H1 (cell line): ENCODE measurements around the gene GOLGA7B. TPM values are rescaled to one million over a fixed set of nuclear protein-coding genes. Genes with fewer than 3 reads are reported as not detected.

Experiments
- CTCF ChIA-PET: fragments of 300-600 bp; sonication (Branson Sonifier 250); formaldehyde crosslinking; loops from one replicate; lab custom pipeline; 2021; ENCODE audit not compliant: partially characterized antibody; lab: Charles Lee
- POLR2A ChIA-PET: fragments of 300-600 bp; sonication (Branson Sonifier 250); formaldehyde crosslinking; loops from one replicate; lab custom pipeline; 2021; ENCODE audit warnings: inconsistent platforms; ENCODE audit not compliant: partially characterized antibody; lab: Charles Lee
- DNase-seq, 2 experiments: peaks; one replicate each; pipeline versions ENCODE4 v3.0.0 to v3.0.0-alpha.2; 2010 to 2022; ENCODE audit warnings: low spot score in 2 of 2, low read depth in 1 of 2, mixed read lengths in 1 of 2
- FAIRE-seq: peaks from 2 replicates; lab custom pipeline; 2011; peaks lifted over from hg19 to GRCh38; lab: Jason Lieb, UNC
- H2AFZ ChIP-seq: 2 replicates; pipeline ENCODE4 v1.8.1; 2012; ENCODE audit warnings: low read length, inconsistent platforms
- H2AK5ac ChIP-seq: 2 replicates; pipeline ENCODE4 v1.6.1; 2013; ENCODE audit warnings: low read depth, low read length
- H2BK120ac ChIP-seq: replicated peaks from 2 replicates; pipeline ENCODE3; 2013; ENCODE audit warnings: low read depth, low read length, inconsistent platforms
- H2BK12ac ChIP-seq: 2 replicates; pipeline ENCODE4 v1.6.1; 2013; ENCODE audit warnings: low read depth, low read length
- H2BK15ac ChIP-seq: 2 replicates; pipeline ENCODE4 v1.6.1; 2013; ENCODE audit warnings: low read length
- H2BK20ac ChIP-seq: 2 replicates; pipeline ENCODE4 v1.6.1; 2013; ENCODE audit warnings: low read length
- H2BK5ac ChIP-seq: 2 replicates; pipeline ENCODE4 v1.6.1; 2013; ENCODE audit warnings: low read depth, low read length
- H3K14ac ChIP-seq: 2 replicates; pipeline ENCODE4 v1.6.1; 2013; ENCODE audit warnings: inconsistent platforms; ENCODE audit not compliant: insufficient read length
- H3K18ac ChIP-seq: 2 replicates; pipeline ENCODE4 v1.6.1; 2013; ENCODE audit warnings: low read length; ENCODE audit errors: extremely low read depth
- H3K23ac ChIP-seq: 2 replicates; pipeline ENCODE4 v1.6.1; 2013; ENCODE audit warnings: inconsistent platforms; ENCODE audit not compliant: insufficient read length
- H3K23me2 ChIP-seq: 2 replicates; pipeline ENCODE4 v1.6.1; 2013; ENCODE audit warnings: low read depth, low read length
- H3K27ac ChIP-seq: 2 replicates; pipeline ENCODE4 v1.6.1; 2011; ENCODE audit warnings: low read depth, low read length, inconsistent platforms
- H3K27me3 ChIP-seq, 4 experiments: replicated peaks in 1 of 4; 1 replicate in 1 of 4; 2 replicates in 3 of 4; pipeline versions ENCODE4 v1.6.1 to v1.8.1; 2011 to 2013; ENCODE audit warnings: low read length in 3 of 4, mild to moderate bottlenecking in 3 of 4, inconsistent platforms in 2 of 4, mixed read lengths in 2 of 4, moderate library complexity in 1 of 4; ENCODE audit not compliant: control insufficient read depth in 3 of 4, insufficient read depth in 3 of 4; ENCODE audit errors: extremely low read depth in 1 of 4
- H3K36me3 ChIP-seq, 4 experiments: 2 replicates each; pipeline versions ENCODE4 v1.6.1 to v1.8.1; 2011 to 2013; ENCODE audit warnings: mild to moderate bottlenecking in 4 of 4, low read length in 3 of 4, moderate library complexity in 2 of 4, control low read depth in 1 of 4, inconsistent platforms in 1 of 4; ENCODE audit not compliant: insufficient read depth in 4 of 4, control insufficient read depth in 2 of 4
- H3K4ac ChIP-seq: replicated peaks from 2 replicates; pipeline ENCODE3; 2013; ENCODE audit warnings: low read length, low read depth, mixed read lengths, inconsistent platforms; ENCODE audit not compliant: insufficient read length
- H3K4me1 ChIP-seq, 4 experiments: replicated peaks in 1 of 4; 1 replicate in 1 of 4; 2 replicates in 3 of 4; pipeline versions ENCODE4 v1.6.1 to v1.8.1; 2011 to 2013; ENCODE audit warnings: low read length in 3 of 4, inconsistent platforms in 2 of 4, mixed read lengths in 1 of 4; ENCODE audit not compliant: insufficient read depth in 4 of 4, control insufficient read depth in 3 of 4
- H3K4me2 ChIP-seq, 2 experiments: 2 replicates each; pipeline versions ENCODE4 v1.6.1 to v1.8.1; 2011 to 2013; ENCODE audit warnings: low read depth in 2 of 2, low read length in 2 of 2, control low read depth in 1 of 2, inconsistent platforms in 1 of 2, mild to moderate bottlenecking in 1 of 2; ENCODE audit not compliant: insufficient read depth in 1 of 2
- H3K4me3 ChIP-seq, 4 experiments: fragments of 200-600, 300-600 bp in 1 of 4; sonication (generic), shearing (Covaris generic), sonication (Bioruptor Twin) in 1 of 4; 2 replicates each; pipeline versions ENCODE4 v1.5.1 to v1.8.1; 2011 to 2016; ENCODE audit warnings: low read length in 4 of 4, low read depth in 3 of 4, control low read depth in 2 of 4, inconsistent platforms in 2 of 4, mild to moderate bottlenecking in 2 of 4, mixed read lengths in 1 of 4, moderate library complexity in 1 of 4; ENCODE audit not compliant: insufficient read depth in 2 of 4; ENCODE audit errors: extremely low read depth in 1 of 4
- H3K56ac ChIP-seq: replicated peaks from 2 replicates; pipeline ENCODE3; 2013; ENCODE audit warnings: low read depth, mild to moderate bottlenecking, mixed read lengths, low read length, inconsistent platforms; ENCODE audit not compliant: insufficient read length
- H3K79me1 ChIP-seq: 2 replicates; pipeline ENCODE4 v1.6.1; 2013; ENCODE audit warnings: low read depth, low read length, control low read depth
- H3K79me2 ChIP-seq, 2 experiments: 2 replicates each; pipeline versions ENCODE4 v1.6.1 to v1.8.1; 2012 to 2013; ENCODE audit warnings: low read length in 2 of 2, mild to moderate bottlenecking in 2 of 2, inconsistent platforms in 1 of 2; ENCODE audit not compliant: insufficient read depth in 2 of 2, control insufficient read depth in 1 of 2
- H3K9ac ChIP-seq, 4 experiments: replicated peaks in 1 of 4; 1 replicate in 1 of 4; 2 replicates in 3 of 4; pipeline versions ENCODE4 v1.6.1 to v1.8.1; 2011 to 2013; ENCODE audit warnings: low read depth in 3 of 4, low read length in 3 of 4, control low read depth in 2 of 4, mild to moderate bottlenecking in 2 of 4, moderate library complexity in 2 of 4, inconsistent platforms in 1 of 4; ENCODE audit errors: extremely low read depth in 1 of 4
- H3K9me3 ChIP-seq, 2 experiments: 2 replicates each; pipeline versions ENCODE4 v1.6.1 to v1.8.1; 2012 to 2013; ENCODE audit warnings: mild to moderate bottlenecking in 2 of 2, moderate library complexity in 2 of 2, control low read depth in 1 of 2, inconsistent platforms in 1 of 2, low read depth in 1 of 2, low read length in 1 of 2, mixed read lengths in 1 of 2; ENCODE audit not compliant: insufficient read depth in 2 of 2
- H4K20me1 ChIP-seq, 2 experiments: replicated peaks in 1 of 2; 2 replicates each; pipeline versions ENCODE3 to v1.8.1; 2011 to 2013; ENCODE audit warnings: inconsistent platforms in 2 of 2, low read length in 2 of 2, mild to moderate bottlenecking in 1 of 2; ENCODE audit not compliant: insufficient read depth in 2 of 2, control insufficient read depth in 1 of 2
- H4K5ac ChIP-seq: 2 replicates; pipeline ENCODE4 v1.6.1; 2013; ENCODE audit warnings: low read length, low read depth, mixed read lengths, inconsistent platforms; ENCODE audit not compliant: insufficient read length
- H4K8ac ChIP-seq: 2 replicates; pipeline ENCODE4 v1.8.0; 2013; ENCODE audit warnings: mild to moderate bottlenecking, moderate library complexity, low read length, inconsistent platforms; ENCODE audit not compliant: insufficient read depth; ENCODE audit errors: extremely low read depth
- H4K91ac ChIP-seq: replicated peaks from 2 replicates; pipeline ENCODE3; 2013; ENCODE audit warnings: low read length, mixed read lengths, inconsistent platforms; ENCODE audit not compliant: insufficient read length
- KDM1A ChIP-seq: fragments of 200-600, 300-600 bp; sonication (generic); IDR thresholded peaks from 2 replicates; pipeline ENCODE4 v1.7.1; 2016; ENCODE audit warnings: mild to moderate bottlenecking, low read length, borderline replicate concordance
- SIX5 ChIP-seq: IDR thresholded peaks from 2 replicates; pipeline ENCODE4 v1.6.1; 2011; ENCODE audit warnings: mild to moderate bottlenecking, low read depth, low read length
- WGBS, 2 experiments: shearing (Covaris generic) in 1 of 2; methylation state at CpG; one replicate each; pipeline versions ENCODE4 v1.1.6 to v1.1.7; 2013 to 2015; ENCODE audit warnings: low lambda C conversion rate in 2 of 2, mixed read lengths in 2 of 2, inconsistent platforms in 1 of 2, low coverage in 1 of 2, missing lambda C conversion rate in 1 of 2; ENCODE audit not compliant: insufficient replicate concordance in 2 of 2, insufficient coverage in 1 of 2, insufficient read length in 1 of 2; ENCODE audit errors: extremely low coverage in 1 of 2, missing lambda C conversion rate in 1 of 2; 5-methylcytosine and 5-hydroxymethylcytosine counted together
- polyA plus RNA-seq, 7 experiments: library from polyadenylated mRNA; depleted of rRNA in 3 of 7; stranded (reverse) in 5 of 7; unstranded in 2 of 7; fragments of >200 nt in 5 of 7; fragments of 200-250 nt in 2 of 7; gene quantifications; 1 replicate in 5 of 7; 2 replicates in 1 of 7; 4 replicates in 1 of 7; pipeline versions ENCODE4 v1.2.1 to v1.2.3, GENCODE V29; 2011 to 2013; ENCODE audit warnings: missing spikeins in 2 of 7, mixed read lengths in 2 of 7
- total RNA-seq: library from RNA; stranded (reverse); fragmentation: NEBNext Ultra II Directional; extraction: Animal tissue kit (Norgen Biotek cat#: 25700); gene quantifications from 2 replicates; pipeline ENCODE4 v1.2.1, GENCODE V29; 2021

GOLGA7B gene
- total and polyA plus RNA-seq, 2 of the 8 experiments (the other 6 are each of a cell fraction or from before 2014, with no cell fraction given): 0.04 to 0.14 TPM

- H3K56ac ChIP-seq: no peak overlapping the region
- H3K36me3 ChIP-seq: no peaks in the 10 kb centered on the region
- POLR2A ChIA-PET: no interaction called here
- no peaks in the 10 kb centered on the region for H3K27me3 ChIP-seq
- H2BK12ac ChIP-seq: 0 out of 2 replicates have a peak overlapping the region, but pooled peaks have one; percentile 14
- H2BK15ac ChIP-seq: no peak overlapping the region
- no peak overlapping the region for H2BK120ac ChIP-seq
- no peak overlapping the region for H2AFZ ChIP-seq
- H3K9ac ChIP-seq: no peak overlapping the region
- H3K4ac ChIP-seq: no peak overlapping the region
- H3K23ac ChIP-seq: no peak overlapping the region
- H2BK5ac ChIP-seq: no peak overlapping the region
- peak; percentile 31; the same call in 1 of the 2 replicates for TF ChIP-seq KDM1A
- TF ChIP-seq SIX5: no peak
- TF ChIP-seq, all 59 proteins: peak for 1
- Histone ChIP-seq H2AK5ac (no peak overlapping the region; the same call in 1 of the 2 replicates), H4K8ac (no peak overlapping the region), H4K91ac (no peak overlapping the region), H3K79me1 (no peaks in the 10 kb centered on the region; the same call in 1 of the 2 replicates), H3K27ac (no peak overlapping the region), H3K18ac (no peak overlapping the region), H3K4me1 (peaks cover 0 to 11% (median 6%) of the 10 kb centered on the region in 4 experiments; a peak in 4 of 7 replicates), H4K5ac (no peak overlapping the region), H4K20me1 (no peaks in the 10 kb centered on the region), H2BK20ac (no peak overlapping the region), H3K4me2 (no peak overlapping the region), H3K23me2 (no peaks in the 10 kb centered on the region), H3K9me3 (no peaks in the 10 kb centered on the region), H3K4me3 (no peak overlapping the region), H3K79me2 (no peaks in the 10 kb centered on the region), H3K14ac (no peak overlapping the region)
- WGBS, 2 experiments: 84% methylated on average over 11 of the region's 12 CpGs; no CpG with 5 or more reads in 1 of the 2 experiments
- CTCF ChIA-PET: interaction anchor here (1.2 to 1.6 kb wide), 5 partner anchors 19 to 44 kb away, joined by 3 to 7 read pairs (median 4); no protein-coding TSS in a partner anchor
- no peak for DNase-seq
- no peak for FAIRE-seq
Measured at GRCh38 chr10:97825020-97825760, 24.5 kb upstream of the GOLGA7B start.
